Measurements from ENCODE around the gene UBE3D. TPM values are rescaled to one million over a fixed set of nuclear protein-coding genes. Genes with fewer than 3 reads are reported as not detected.

Gene UBE3D
- total RNA-seq, 1 experiment from 2014 or later, result 10.9 TPM

DNA sequence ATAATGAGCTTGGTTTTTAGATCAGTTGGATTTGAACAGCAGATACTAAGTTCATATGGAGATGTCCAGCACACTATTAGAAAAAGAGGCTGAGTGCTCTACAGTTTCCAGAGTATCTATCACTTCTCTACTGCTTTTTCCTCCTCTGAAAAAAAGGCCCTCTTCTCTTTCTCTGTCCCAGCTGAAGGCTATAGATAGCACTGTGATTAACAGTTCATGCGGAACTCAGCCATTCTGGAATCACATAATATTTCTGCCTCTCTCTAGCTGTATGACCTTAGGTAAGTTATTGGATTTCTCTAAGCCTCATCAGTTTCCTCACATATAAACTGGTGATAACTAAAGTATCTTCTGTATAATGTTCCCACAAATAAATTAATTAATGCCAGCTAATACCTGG is 184.1 kb downstream of the UBE3D start:
- POLR2A ChIA-PET, result no interaction called here

DNA sequence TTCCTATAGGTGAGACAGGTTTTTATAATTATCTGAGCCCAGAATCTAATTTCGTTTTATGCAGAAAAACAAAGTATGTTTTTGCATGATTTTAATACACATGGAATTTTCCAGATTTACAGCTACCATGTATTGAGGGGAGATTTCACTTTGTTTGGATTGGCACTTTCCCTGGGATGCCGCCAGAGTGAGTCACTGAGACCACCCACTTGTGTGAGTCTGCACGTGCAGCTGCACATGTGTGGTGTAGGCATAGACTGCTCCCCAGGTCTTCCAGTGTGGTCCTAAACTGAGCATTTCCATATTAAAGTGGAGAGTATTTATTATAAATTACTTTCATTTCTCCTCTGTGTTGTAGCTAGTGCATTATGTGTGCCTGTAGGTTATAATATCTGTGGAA is 186.8 kb downstream of the UBE3D start:
- Mint-ChIP-seq H3K4me3 (ENCODE audit: unreplicated experiment) (no peak overlapping the region), H3K4me1 (ENCODE audit: low read depth, unreplicated experiment) (no peaks in the 10 kb centered on the region), H3K27ac (ENCODE audit: unreplicated experiment) (no peak overlapping the region), H3K9me3 (ENCODE audit: unreplicated experiment) (no peaks in the 10 kb centered on the region), H3K27me3 (ENCODE audit: insufficient read depth, unreplicated experiment) (peaks cover 2% of the 10 kb centered on the region), H3K36me3 (ENCODE audit: insufficient read depth, unreplicated experiment) (no peaks in the 10 kb centered on the region)
- Histone ChIP-seq H3K4me3 (ENCODE audit: low read depth, low read length) (no peak overlapping the region), H3K9me3 (no peaks in the 10 kb centered on the region), H3K27me3 (replicated peaks; ENCODE audit: control insufficient read depth, insufficient read depth, low read length) (no peaks in the 10 kb centered on the region), H3K4me1 (no peaks in the 10 kb centered on the region), H3K36me3 (ENCODE audit: control insufficient read depth, insufficient read depth, low read length) (no peaks in the 10 kb centered on the region)
- ChIA-PET POLR2A (no interaction called here), CTCF (no interaction called here)
- intact Hi-C loops (cut with micrococcal nuclease; ENCODE audit: unreplicated experiment), result no loop called here
- no peak for DNase-seq
- TF ChIP-seq, protein P1, sequence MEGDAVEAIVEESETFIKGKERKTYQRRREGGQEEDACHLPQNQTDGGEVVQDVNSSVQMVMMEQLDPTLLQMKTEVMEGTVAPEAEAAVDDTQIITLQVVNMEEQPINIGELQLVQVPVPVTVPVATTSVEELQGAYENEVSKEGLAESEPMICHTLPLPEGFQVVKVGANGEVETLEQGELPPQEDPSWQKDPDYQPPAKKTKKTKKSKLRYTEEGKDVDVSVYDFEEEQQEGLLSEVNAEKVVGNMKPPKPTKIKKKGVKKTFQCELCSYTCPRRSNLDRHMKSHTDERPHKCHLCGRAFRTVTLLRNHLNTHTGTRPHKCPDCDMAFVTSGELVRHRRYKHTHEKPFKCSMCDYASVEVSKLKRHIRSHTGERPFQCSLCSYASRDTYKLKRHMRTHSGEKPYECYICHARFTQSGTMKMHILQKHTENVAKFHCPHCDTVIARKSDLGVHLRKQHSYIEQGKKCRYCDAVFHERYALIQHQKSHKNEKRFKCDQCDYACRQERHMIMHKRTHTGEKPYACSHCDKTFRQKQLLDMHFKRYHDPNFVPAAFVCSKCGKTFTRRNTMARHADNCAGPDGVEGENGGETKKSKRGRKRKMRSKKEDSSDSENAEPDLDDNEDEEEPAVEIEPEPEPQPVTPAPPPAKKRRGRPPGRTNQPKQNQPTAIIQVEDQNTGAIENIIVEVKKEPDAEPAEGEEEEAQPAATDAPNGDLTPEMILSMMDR (IDR thresholded peaks at IDR 0.05; ENCODE audit: insufficient read depth in 1 of 2, low read depth in 1 of 2, low read length in 1 of 2, severe bottlenecking in 1 of 2, unreplicated experiment in 1 of 2), result no peak
- no TSS peak for BruUV-seq (replicated peaks)

More for the DNA sequence above, 184.1 kb downstream of the UBE3D start:
- Histone ChIP-seq H3K27me3 (replicated peaks; ENCODE audit: control insufficient read depth, insufficient read depth, low read length) (no peaks in the 10 kb centered on the region), H3K4me3 (ENCODE audit: low read depth, low read length) (no peak overlapping the region), H3K4me1 (no peaks in the 10 kb centered on the region), H3K36me3 (ENCODE audit: control insufficient read depth, insufficient read depth, low read length) (no peaks in the 10 kb centered on the region), H3K9me3 (no peaks in the 10 kb centered on the region)
- Mint-ChIP-seq H3K4me1 (ENCODE audit: low read depth, unreplicated experiment) (no peaks in the 10 kb centered on the region), H3K9me3 (ENCODE audit: unreplicated experiment) (no peaks in the 10 kb centered on the region), H3K27me3 (ENCODE audit: insufficient read depth, unreplicated experiment) (peaks cover 4% of the 10 kb centered on the region), H3K36me3 (ENCODE audit: insufficient read depth, unreplicated experiment) (no peaks in the 10 kb centered on the region), H3K27ac (ENCODE audit: unreplicated experiment) (no peak overlapping the region), H3K4me3 (ENCODE audit: unreplicated experiment) (no peak overlapping the region)
- intact Hi-C loops (cut with micrococcal nuclease; ENCODE audit: unreplicated experiment), result no loop called here
- TF ChIP-seq, protein P1 (IDR thresholded peaks at IDR 0.05; ENCODE audit: insufficient read depth in 1 of 2, low read depth in 1 of 2, low read length in 1 of 2, severe bottlenecking in 1 of 2, unreplicated experiment in 1 of 2), result no peak
- CTCF ChIA-PET, result no interaction called here
- no TSS peak for BruUV-seq (replicated peaks)
- DNase-seq, result no peak

DNA sequence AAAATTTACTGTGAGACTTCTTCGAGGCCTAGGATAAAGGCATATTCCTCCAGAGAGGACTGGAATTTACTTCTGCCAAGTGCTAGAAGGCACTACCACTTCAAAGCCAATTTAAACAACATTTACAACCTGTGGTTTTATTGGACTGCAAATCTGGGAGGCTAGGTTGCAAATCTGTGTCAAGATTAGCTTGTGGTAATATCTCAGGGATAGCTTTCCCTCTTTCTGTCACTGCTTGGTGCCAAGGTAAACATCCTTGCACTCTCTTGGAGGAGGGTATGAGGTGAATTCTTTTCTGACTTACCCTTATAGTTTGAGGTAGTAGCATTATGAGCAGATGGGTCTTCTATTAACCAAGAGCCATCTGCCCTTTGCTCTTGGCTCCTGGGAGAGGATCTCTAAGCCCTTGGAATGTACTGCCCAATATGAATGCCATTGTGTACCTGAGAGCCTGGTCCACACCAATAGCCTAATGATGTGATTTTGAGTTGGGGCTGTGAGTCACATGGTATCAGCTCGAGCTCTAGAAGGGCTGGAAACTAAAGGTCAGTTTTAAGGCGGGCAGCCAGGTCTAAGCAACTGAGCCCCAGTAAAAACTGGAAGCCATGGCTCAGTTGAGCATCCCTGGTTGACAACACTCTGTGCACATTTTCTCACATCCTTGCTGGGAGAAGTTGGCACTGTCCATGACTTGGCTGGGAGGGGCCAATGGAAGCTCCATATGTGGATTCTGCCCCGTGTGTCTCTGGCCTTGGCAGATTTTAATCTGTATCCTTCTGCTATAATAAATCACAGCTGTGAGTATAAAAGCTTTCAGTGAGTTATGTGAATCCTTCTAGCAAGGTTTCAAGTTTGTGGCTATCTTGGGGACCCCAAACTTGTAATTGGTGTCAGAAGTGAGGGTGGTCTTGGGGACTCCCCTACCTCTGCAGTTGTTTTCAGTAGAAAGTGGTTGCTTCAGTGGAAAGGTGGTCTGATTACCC is 188.1 kb downstream of the UBE3D start:
- Histone ChIP-seq H3K4me3 (ENCODE audit: low read depth, low read length) (no peak overlapping the region), H3K36me3 (ENCODE audit: control insufficient read depth, insufficient read depth, low read length) (no peaks in the 10 kb centered on the region), H3K27me3 (replicated peaks; ENCODE audit: control insufficient read depth, insufficient read depth, low read length) (no peaks in the 10 kb centered on the region), H3K4me1 (no peaks in the 10 kb centered on the region), H3K9me3 (no peaks in the 10 kb centered on the region)
- DNase-seq, result no peak
- no peaks in the 10 kb centered on the region for H3K36me3 Mint-ChIP-seq (ENCODE audit: insufficient read depth, unreplicated experiment)
- H3K27me3 Mint-ChIP-seq (ENCODE audit: insufficient read depth, unreplicated experiment), result peaks cover 2% of the 10 kb centered on the region
- no TSS peak for BruUV-seq (replicated peaks)
- ChIA-PET POLR2A (no interaction called here), CTCF (no interaction called here)
- H3K27ac Mint-ChIP-seq (ENCODE audit: unreplicated experiment), result no peak overlapping the region
- TF ChIP-seq, protein P1 (IDR thresholded peaks at IDR 0.05; ENCODE audit: insufficient read depth in 1 of 2, low read depth in 1 of 2, low read length in 1 of 2, severe bottlenecking in 1 of 2, unreplicated experiment in 1 of 2), result no peak
- intact Hi-C loops (cut with micrococcal nuclease; ENCODE audit: unreplicated experiment), result no loop called here
- no peak overlapping the region for H3K4me3 Mint-ChIP-seq (ENCODE audit: unreplicated experiment)
- no peaks in the 10 kb centered on the region for H3K4me1 Mint-ChIP-seq (ENCODE audit: low read depth, unreplicated experiment)
- no peaks in the 10 kb centered on the region for H3K9me3 Mint-ChIP-seq (ENCODE audit: unreplicated experiment)

Measured in Caco-2 (cell line).